ENCODE data around the gene LRRC71. TPM values are rescaled to one million over a fixed set of nuclear protein-coding genes. Genes with fewer than 3 reads are reported as not detected.

LRRC71 gene
- total RNA-seq, 1 donor: not detected

DNA sequence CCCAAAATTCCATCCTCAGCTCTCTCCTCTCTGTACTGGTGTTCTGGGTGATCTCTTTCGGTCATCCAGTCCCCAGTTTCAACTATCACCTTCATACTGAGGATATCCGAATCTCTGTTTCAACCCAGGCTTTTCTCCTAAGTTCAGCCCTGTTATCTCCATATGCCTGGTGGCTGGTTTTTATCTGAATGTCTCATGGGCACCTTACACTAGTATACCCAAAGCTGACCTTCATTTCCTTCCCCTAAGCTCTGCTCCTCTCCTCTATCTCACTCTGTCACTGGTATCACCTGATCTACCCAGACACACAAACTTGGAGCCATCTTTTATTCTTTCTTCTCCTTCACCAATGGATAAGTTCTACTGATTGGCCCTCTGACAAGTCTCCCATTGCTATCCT lies 53.0 kb downstream of the LRRC71 start:
- no peak for DNase-seq (ENCODE audit: low read depth in 2 of 3, low spot score in 2 of 3)

- no peak for DNase-seq (ENCODE audit: low read depth in 2 of 3, low spot score in 2 of 3)
Measured at GRCh38 chr1:156975084-156975483, 54.7 kb downstream of the LRRC71 start.

- no peak for DNase-seq (ENCODE audit: low read depth in 2 of 3, low spot score in 2 of 3)
Measured at GRCh38 chr1:156980551-156980950, 60.1 kb downstream of the LRRC71 start.

Small RNA genes within 50 kb of the gene (small RNA-seq; reads per million reads assigned to genes)
- gene MIR765: not detected

Other genes with a start within 250 kb of the LRRC71 start
- under 0.01 TPM for gene NES, start 243.2 kb upstream of the LRRC71 start, total RNA-seq
- 0.27 TPM for gene CRABP2, start 215.0 kb upstream of the LRRC71 start, total RNA-seq
- 12.9 TPM for gene METTL25B, start 192.2 kb upstream of the LRRC71 start, total RNA-seq
- gene ISG20L2, start 191.9 kb upstream of the LRRC71 start, total RNA-seq: 19.7 TPM
- 16.2 TPM for gene MRPL24, start 179.5 kb upstream of the LRRC71 start, total RNA-seq
- 68.1 TPM for gene HDGF, start 169.0 kb upstream of the LRRC71 start, total RNA-seq
- 23.2 TPM for gene PRCC, start 153.1 kb upstream of the LRRC71 start, total RNA-seq
- gene SH2D2A, start 103.8 kb upstream of the LRRC71 start, total RNA-seq: 4.3 TPM
- under 0.01 TPM for gene INSRR, start 61.5 kb upstream of the LRRC71 start, total RNA-seq
- 7.5 TPM for gene NTRK1, start 59.8 kb upstream of the LRRC71 start, total RNA-seq
- gene PEAR1, start 26.9 kb upstream of the LRRC71 start, total RNA-seq: 12.7 TPM
- gene ARHGEF11, start 125.1 kb downstream of the LRRC71 start, total RNA-seq: 14.5 TPM
- not detected for gene ETV3L, start 179.2 kb downstream of the LRRC71 start, total RNA-seq
- gene ETV3, start 217.8 kb downstream of the LRRC71 start, total RNA-seq: 15.9 TPM